Measurements from ENCODE around the gene VWA5B2. TPM values are rescaled to one million over a fixed set of nuclear protein-coding genes. Genes with fewer than 3 reads are reported as not detected.

VWA5B2 gene
- total and polyA plus RNA-seq, 2 of the 13 experiments (the other 11 are each of a cell fraction or from before 2014, with no cell fraction given), result 0.03 to 0.04 TPM

- peak; percentile 85; the same call in 1 of the 2 replicates for TF ChIP-seq NFKB2 (CRISPR knock-in tag; IDR thresholded peaks at IDR 0.05; ENCODE audit: borderline replicate concordance)
- no peak for TF ChIP-seq MZF1 (CRISPR knock-in tag; IDR thresholded peaks at IDR 0.05; ENCODE audit: borderline replicate concordance)
- TF ChIP-seq ARNT (IDR thresholded peaks at IDR 0.05), result no peak
- peak; percentile 71; the same call in 1 of the 2 replicates for TF ChIP-seq YEATS2 (CRISPR knock-in tag; IDR thresholded peaks at IDR 0.05; ENCODE audit: borderline replicate concordance)
- no peak for TF ChIP-seq GABPA (IDR thresholded peaks at IDR 0.05; ENCODE audit: low read depth, low read length)
- peak; percentile 93 for TF ChIP-seq GABPA (CRISPR knock-in tag; IDR thresholded peaks at IDR 0.05; ENCODE audit: low read depth)
- TF ChIP-seq MXD3 (CRISPR knock-in tag; IDR thresholded peaks at IDR 0.05), result peak; percentile 73
- no peak for TF ChIP-seq CSRNP1 (CRISPR knock-in tag; IDR thresholded peaks at IDR 0.05)
- TF ChIP-seq DMAP1 (CRISPR knock-in tag; IDR thresholded peaks at IDR 0.05), result peak; percentile 75
- TF ChIP-seq RFX5 (IDR thresholded peaks at IDR 0.05; ENCODE audit: low read depth, low read length), result peak; percentile 34; the same call in 1 of the 2 replicates
- no peak for TF ChIP-seq ZNF776 (CRISPR knock-in tag; IDR thresholded peaks at IDR 0.05)
- no peak; the same call in 1 of the 2 replicates for TF ChIP-seq ZSCAN31 (CRISPR knock-in tag; IDR thresholded peaks at IDR 0.05; ENCODE audit: low read depth)
- no peak for TF ChIP-seq ZBTB1 (CRISPR knock-in tag; IDR thresholded peaks at IDR 0.05; ENCODE audit: borderline replicate concordance)
- no peak for TF ChIP-seq ZNF772 (CRISPR knock-in tag; IDR thresholded peaks at IDR 0.05)
- TF ChIP-seq PRDM4 (CRISPR knock-in tag; IDR thresholded peaks at IDR 0.05; ENCODE audit: borderline replicate concordance), result no peak
- TF ChIP-seq ZNF260 (CRISPR knock-in tag; IDR thresholded peaks at IDR 0.05; ENCODE audit: borderline replicate concordance, low read depth), result no peak
- no peak for TF ChIP-seq ZNF296 (CRISPR knock-in tag; conservative IDR thresholded peaks at IDR 0.05)
- no peak for TF ChIP-seq ZBTB10 (CRISPR knock-in tag; IDR thresholded peaks at IDR 0.05; ENCODE audit: borderline replicate concordance)
- 0 out of 2 replicates have a peak, but pooled peaks have one; percentile 19 for TF ChIP-seq KLF11 (CRISPR knock-in tag; IDR thresholded peaks at IDR 0.05)
- peak; percentile 88 for TF ChIP-seq GABPB1 (CRISPR knock-in tag; IDR thresholded peaks at IDR 0.05)
- peak; percentile 57; the same call in 1 of the 2 replicates for TF ChIP-seq BRD4 (CRISPR knock-in tag; IDR thresholded peaks at IDR 0.05)
- TF ChIP-seq ONECUT2 (CRISPR knock-in tag; IDR thresholded peaks at IDR 0.05), result no peak
- no peak for TF ChIP-seq ZNF784 (CRISPR knock-in tag; IDR thresholded peaks at IDR 0.05; ENCODE audit: borderline replicate concordance)
Measured at GRCh38 chr3:184249412-184250166, 20.2 kb downstream of the VWA5B2 start, which contains the start of gene EEF1AKMT4 (continued).

Measured in HepG2 (cell line).